Activated T-cell treated with anti-CD3 and anti-CD28 coated beads for 1 hour (primary cell): ENCODE measurements around the gene TLR6.

Experiments used
- DNase-seq: peaks from one replicate; pipeline ENCODE4 v3.0.0-alpha.2; 2020; ENCODE audit warnings: low read depth

TLR6 gene

GRCh38 chr4:38856524-38857337, at the start of gene TLR6:
TSS of gene TLR6 (minus strand) at chr4:38856817. CDS start at chr4:38829473, 27,344 bp downstream.
- peak; percentile 44 for DNase-seq

- no peak for DNase-seq
Observed at GRCh38 chr4:38905652-38906385, 49.2 kb upstream of the TLR6 start.

- DNase-seq: no peak
Observed at GRCh38 chr4:38904682-38905081, 48.1 kb upstream of the TLR6 start.

GRCh38 chr4:38904090-38904666, 47.6 kb upstream of the TLR6 start:
- no peak for DNase-seq

GRCh38 chr4:38902695-38903094, 46.1 kb upstream of the TLR6 start:
- DNase-seq: no peak

- DNase-seq: no peak
Observed at GRCh38 chr4:38902221-38902620, 45.6 kb upstream of the TLR6 start.

GRCh38 chr4:38898245-38898644, 41.6 kb upstream of the TLR6 start:
- no peak for DNase-seq

- no peak for DNase-seq
Observed at GRCh38 chr4:38896940-38897339, 40.3 kb upstream of the TLR6 start.

GRCh38 chr4:38894322-38894982, 37.8 kb upstream of the TLR6 start:
- no peak for DNase-seq

- no peak for DNase-seq
Observed at GRCh38 chr4:38891051-38891983, 34.7 kb upstream of the TLR6 start.

GRCh38 chr4:38889143-38889542, 32.5 kb upstream of the TLR6 start:
- DNase-seq: no peak

- no peak for DNase-seq
Observed at GRCh38 chr4:38884254-38884653, 27.6 kb upstream of the TLR6 start.

GRCh38 chr4:38876636-38877035, 20.0 kb upstream of the TLR6 start:
- no peak for DNase-seq

GRCh38 chr4:38873290-38873944, 16.8 kb upstream of the TLR6 start:
- DNase-seq: no peak

- no peak for DNase-seq
Observed at GRCh38 chr4:38872620-38873019, 16.0 kb upstream of the TLR6 start.

GRCh38 chr4:38871593-38871992, 15.0 kb upstream of the TLR6 start:
- DNase-seq: no peak

- no peak for DNase-seq
Observed at GRCh38 chr4:38870098-38870808, 13.6 kb upstream of the TLR6 start.

- no peak for DNase-seq
Observed at GRCh38 chr4:38869511-38869910, 12.9 kb upstream of the TLR6 start.

- no peak for DNase-seq
Observed at GRCh38 chr4:38868059-38868960, 11.7 kb upstream of the TLR6 start.
